Activated gamma-delta T cell (primary cell): Measurements from ENCODE around the gene GBP3.
"Not testable (repeated sequence)": the region's sequence is repeated elsewhere in the genome, so short reads cannot be mapped to it uniquely, and the experiment has no call there.

Experiments
- DNase-seq: peaks from one replicate; lab custom pipeline; 2025; lab: John Stamatoyannopoulos, UW

Gene GBP3

GRCh38 chr1:89040315-89040626 lies 17.6 kb upstream of the GBP3 start:
- DNase-seq: no peak

GRCh38 chr1:89037186-89037585 lies 14.5 kb upstream of the GBP3 start:
- DNase-seq: no peak

GRCh38 chr1:89035080-89035479 lies 12.4 kb upstream of the GBP3 start:
- no peak for DNase-seq

- DNase-seq: not testable (repeated sequence)
Measured at GRCh38 chr1:89034004-89034403, 11.3 kb upstream of the GBP3 start.

- DNase-seq: not testable (repeated sequence)
Measured at GRCh38 chr1:89029051-89029450, 6.4 kb upstream of the GBP3 start.

GRCh38 chr1:89025928-89026327 lies 3.3 kb upstream of the GBP3 start:
- DNase-seq: no peak

- no peak for DNase-seq
Measured at GRCh38 chr1:89023026-89023425, 360 bp upstream of the GBP3 start.

GRCh38 chr1:89018318-89018717 lies 4.3 kb downstream of the GBP3 start:
- DNase-seq: not testable (repeated sequence)

GRCh38 chr1:89008511-89008910 lies 14.2 kb downstream of the GBP3 start:
- no peak for DNase-seq

- no peak for DNase-seq
Measured at GRCh38 chr1:89005286-89006151, 17.1 kb downstream of the GBP3 start.

GRCh38 chr1:89002176-89002575 lies 20.5 kb downstream of the GBP3 start:
- DNase-seq: not testable (repeated sequence)

- no peak for DNase-seq
Measured at GRCh38 chr1:89001510-89001909, 21.2 kb downstream of the GBP3 start.

GRCh38 chr1:88998716-88999115 lies 23.9 kb downstream of the GBP3 start:
- no peak for DNase-seq

GRCh38 chr1:88990426-88990825 lies 32.2 kb downstream of the GBP3 start:
- DNase-seq: no peak

- DNase-seq: no peak
Measured at GRCh38 chr1:88985692-88986091, 37.0 kb downstream of the GBP3 start.

- no peak for DNase-seq
Measured at GRCh38 chr1:88985032-88985431, 37.6 kb downstream of the GBP3 start.

- no peak for DNase-seq
Measured at GRCh38 chr1:88984569-88984968, 38.1 kb downstream of the GBP3 start.

GRCh38 chr1:88983791-88984559 lies 38.7 kb downstream of the GBP3 start:
- no peak for DNase-seq

- DNase-seq: no peak
Measured at GRCh38 chr1:88982055-88982454, 40.6 kb downstream of the GBP3 start.

GRCh38 chr1:88981506-88981905 lies 41.2 kb downstream of the GBP3 start:
- DNase-seq: not testable (repeated sequence)

GRCh38 chr1:88980870-88981269 lies 41.8 kb downstream of the GBP3 start:
- no peak for DNase-seq

GRCh38 chr1:88979749-88980116 lies 42.9 kb downstream of the GBP3 start:
- no peak for DNase-seq

GRCh38 chr1:88979054-88979748 lies 43.5 kb downstream of the GBP3 start:
- DNase-seq: no peak
